Measurements from ENCODE around the gene NEDD4.

DNA sequence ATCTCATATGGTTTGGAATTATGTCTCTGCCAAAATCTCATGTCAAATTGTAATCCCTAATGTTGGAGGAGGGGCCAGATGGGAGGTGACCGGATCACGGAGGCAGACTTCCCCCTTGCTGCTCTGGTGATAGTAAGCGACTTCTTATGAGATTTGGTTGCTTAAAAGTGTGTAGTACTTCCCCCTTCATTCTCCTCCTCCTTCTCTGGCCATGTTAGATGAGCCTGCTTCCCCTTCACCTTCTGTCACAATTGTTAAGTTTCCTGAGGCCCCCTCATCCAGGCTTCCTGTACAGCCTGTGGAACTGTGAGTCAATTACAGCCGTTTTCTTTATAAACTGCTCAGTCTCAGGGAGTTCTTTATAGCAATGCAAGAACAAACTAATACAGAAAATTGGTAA, 51.1 kb downstream of the NEDD4 start:
- TF ChIP-seq RCOR1 (IDR thresholded peaks at IDR 0.05; ENCODE audit: low read length) (no peak), MAX (IDR thresholded peaks at IDR 0.05; ENCODE audit: low read depth) (no peak), CTCF (IDR thresholded peaks at IDR 0.05) (no peak), USF2 (IDR thresholded peaks at IDR 0.05; ENCODE audit: borderline replicate concordance, low read depth, low read length) (no peak), EP300 (IDR thresholded peaks at IDR 0.05; ENCODE audit: borderline replicate concordance in 1 of 2, low read depth in 1 of 2, low read length in 1 of 2) (no peak), RAD21 (IDR thresholded peaks at IDR 0.05; ENCODE audit: low read length) (no peak), USF1 (IDR thresholded peaks at IDR 0.05; ENCODE audit: borderline replicate concordance, low read depth) (no peak), POLR2AphosphoS5 (IDR thresholded peaks at IDR 0.05; ENCODE audit: low read depth, low read length) (no peak), YY1 (IDR thresholded peaks at IDR 0.05; ENCODE audit: low read depth) (no peak)
- TF ChIP-seq, protein P1, sequence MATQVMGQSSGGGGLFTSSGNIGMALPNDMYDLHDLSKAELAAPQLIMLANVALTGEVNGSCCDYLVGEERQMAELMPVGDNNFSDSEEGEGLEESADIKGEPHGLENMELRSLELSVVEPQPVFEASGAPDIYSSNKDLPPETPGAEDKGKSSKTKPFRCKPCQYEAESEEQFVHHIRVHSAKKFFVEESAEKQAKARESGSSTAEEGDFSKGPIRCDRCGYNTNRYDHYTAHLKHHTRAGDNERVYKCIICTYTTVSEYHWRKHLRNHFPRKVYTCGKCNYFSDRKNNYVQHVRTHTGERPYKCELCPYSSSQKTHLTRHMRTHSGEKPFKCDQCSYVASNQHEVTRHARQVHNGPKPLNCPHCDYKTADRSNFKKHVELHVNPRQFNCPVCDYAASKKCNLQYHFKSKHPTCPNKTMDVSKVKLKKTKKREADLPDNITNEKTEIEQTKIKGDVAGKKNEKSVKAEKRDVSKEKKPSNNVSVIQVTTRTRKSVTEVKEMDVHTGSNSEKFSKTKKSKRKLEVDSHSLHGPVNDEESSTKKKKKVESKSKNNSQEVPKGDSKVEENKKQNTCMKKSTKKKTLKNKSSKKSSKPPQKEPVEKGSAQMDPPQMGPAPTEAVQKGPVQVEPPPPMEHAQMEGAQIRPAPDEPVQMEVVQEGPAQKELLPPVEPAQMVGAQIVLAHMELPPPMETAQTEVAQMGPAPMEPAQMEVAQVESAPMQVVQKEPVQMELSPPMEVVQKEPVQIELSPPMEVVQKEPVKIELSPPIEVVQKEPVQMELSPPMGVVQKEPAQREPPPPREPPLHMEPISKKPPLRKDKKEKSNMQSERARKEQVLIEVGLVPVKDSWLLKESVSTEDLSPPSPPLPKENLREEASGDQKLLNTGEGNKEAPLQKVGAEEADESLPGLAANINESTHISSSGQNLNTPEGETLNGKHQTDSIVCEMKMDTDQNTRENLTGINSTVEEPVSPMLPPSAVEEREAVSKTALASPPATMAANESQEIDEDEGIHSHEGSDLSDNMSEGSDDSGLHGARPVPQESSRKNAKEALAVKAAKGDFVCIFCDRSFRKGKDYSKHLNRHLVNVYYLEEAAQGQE (IDR thresholded peaks at IDR 0.05; ENCODE audit: low read depth, low read length): no peak
